Pancreas (tissue), 10 donors: ENCODE measurements around the gene CCL21. TPM values are rescaled to one million over a fixed set of nuclear protein-coding genes. Genes with fewer than 3 reads are reported as not detected.
A peak's percentile ranks its signal among the peaks of the same experiment; 100 is the strongest.

Source experiments
- ATAC-seq, 4 donors: fragments of 200-7000 bp; cut with Tn5 transposase; one replicate each; pipeline versions ENCODE4 v1.8.0 to v1.9.1; 2020; ENCODE audit warnings: mild to moderate bottlenecking in 4 of 4, moderate library complexity in 4 of 4
- DNase-seq, 6 donors: peaks; one replicate each; pipeline ENCODE4 v3.0.0-alpha.2; 2020
- FAIRE-seq: peaks from 2 replicates; lab custom pipeline; 2012; peaks lifted over from hg19 to GRCh38; lab: Jason Lieb, UNC
- H3K27ac ChIP-seq, 4 donors: fragments of 200-600 bp; sonication (generic); 1 replicate in 3 of 4; 2 replicates in 1 of 4; pipeline versions ENCODE4 v1.5.0 to v1.8.0; 2020
- H3K27me3 ChIP-seq, 4 donors: fragments of 200-600 bp; one replicate each; pipeline ENCODE4 v1.8.0; 2021
- H3K36me3 ChIP-seq, 3 donors: fragments of 200-600 bp; sonication (generic) in 1 of 3; one replicate each; pipeline versions ENCODE4 v1.5.0 to v1.8.0; 2020 to 2021
- H3K4me1 ChIP-seq, 3 donors: fragments of 200-600 bp; one replicate each; pipeline ENCODE4 v1.8.0; 2021
- H3K4me3 ChIP-seq, 4 donors: fragments of 200-600 bp; sonication (generic) in 2 of 4; one replicate each; pipeline versions ENCODE4 v1.5.0 to v1.8.0; 2020 to 2021
- H3K9me3 ChIP-seq, 4 donors: fragments of 200-600 bp; one replicate each; pipeline ENCODE4 v1.8.0; 2021
- CTCF ChIP-seq, 4 donors: fragments of 200-600 bp; sonication (generic) in 3 of 4; IDR thresholded peaks; one replicate each; pipeline versions ENCODE4 v1.5.0 to v1.8.0; 2021; ENCODE audit warnings: antibody characterized with exemption in 4 of 4
- WGBS, 2 donors: extraction: QIAGEN DNeasy Blood & Tissue Kit; methylation state at CpG; one replicate each; pipeline ENCODE4 v1.1.7; 2013; 5-methylcytosine and 5-hydroxymethylcytosine counted together
- intact Hi-C, 3 donors: fragments of 100-400 bp; cut with DNase I; formaldehyde crosslinking; loops; one replicate each; pipeline versions ENCODE4 v1.11.1 to v1.14.2; 2022
- polyA plus RNA-seq, 2 donors: library from polyadenylated mRNA; stranded (reverse); fragments of 200-250 nt; gene quantifications; one replicate each; pipeline ENCODE4 v1.2.3, GENCODE V29; 2013
- total RNA-seq, 6 donors: library from RNA; stranded (reverse); fragmentation: NEBNext Ultra II Directional in 4 of 6; extraction: Animal tissue kit (Norgen Biotek cat#: 25700) in 4 of 6; gene quantifications; one replicate each; pipeline versions ENCODE4 v1.2.1 to v1.2.4, GENCODE V29; 2021 to 2023
- donor health status: healthy with polysubstance abuse.
- donor health status: DM: no; HTN: no; CAD: no; lungs with moderate emphysema.
- donor health status: DM: no; HTN: no; CAD: no.
- donor health status: control.
- donor health status: control.
- donor health status: Bipolar disorder and iron deficiency.
- donor health status: DM: yes; HTN: yes; CAD: no.
- donor health status: DM: no; HTN: no; CAD: no.
- donor health status: DM: no; HTN: no; CAD: no.
- donor health status: DM: yes; HTN: yes; CAD: no.

The CCL21 gene
- total and polyA plus RNA-seq, 8 donors, result 1.9 to 53.5 (median 11.3) TPM; not detected in 1

GRCh38 chr9:34689116-34689470, 20.8 kb downstream of the CCL21 start:
- ATAC-seq (no peak), DNase-seq (no peak), FAIRE-seq (no peak)
- TF ChIP-seq CTCF (IDR thresholded peaks at IDR 0.05), result no peak
- no peaks in the 10 kb centered on the region for H3K36me3 ChIP-seq
- H3K9me3 ChIP-seq, result no peaks in the 10 kb centered on the region
- intact Hi-C loops, result no loop called here
- H3K27me3 ChIP-seq, result no peaks in the 10 kb centered on the region
- WGBS, 2 donors, result 72 to 74% methylated on average over 4 of the region's 4 CpGs
- no peak overlapping the region for H3K27ac ChIP-seq
- H3K4me3 ChIP-seq, result no peak overlapping the region
- no peaks in the 10 kb centered on the region for H3K4me1 ChIP-seq

- no peaks in the 10 kb centered on the region for H3K27me3 ChIP-seq
- H3K9me3 ChIP-seq, result no peaks in the 10 kb centered on the region
- intact Hi-C loops, result no loop called here
- TF ChIP-seq CTCF (IDR thresholded peaks at IDR 0.05), result no peak
- no peak overlapping the region for H3K27ac ChIP-seq
- ATAC-seq (no peak), DNase-seq (no peak), FAIRE-seq (no peak)
- H3K36me3 ChIP-seq, result no peaks in the 10 kb centered on the region
- 75% methylated on average over 5 of the region's 5 CpGs for WGBS, 2 donors
- no peaks in the 10 kb centered on the region for H3K4me1 ChIP-seq
- H3K4me3 ChIP-seq, result no peak overlapping the region
Observed at GRCh38 chr9:34688329-34689115, 21.4 kb downstream of the CCL21 start.

GRCh38 chr9:34687276-34688030, 22.5 kb downstream of the CCL21 start:
- FAIRE-seq (no peak), DNase-seq (no peak), ATAC-seq (no peak)
- Histone ChIP-seq H3K36me3 (no peaks in the 10 kb centered on the region), H3K4me1 (no peaks in the 10 kb centered on the region), H3K4me3 (no peak overlapping the region), H3K27me3 (no peaks in the 10 kb centered on the region), H3K27ac (no peak overlapping the region), H3K9me3 (no peaks in the 10 kb centered on the region)
- intact Hi-C loops, result no loop called here
- no peak for TF ChIP-seq CTCF (IDR thresholded peaks at IDR 0.05)
- 90 to 91% methylated on average over 10 of the region's 10 CpGs for WGBS, 2 donors

- H3K27ac ChIP-seq, result no peak overlapping the region
- no peaks in the 10 kb centered on the region for H3K36me3 ChIP-seq
- H3K9me3 ChIP-seq, result no peaks in the 10 kb centered on the region
- WGBS, 2 donors, result 79% methylated on average over 1 of the region's 1 CpG
- intact Hi-C loops, result no loop called here
- no peaks in the 10 kb centered on the region for H3K4me1 ChIP-seq
- no peak for DNase-seq
- no peak for TF ChIP-seq CTCF (IDR thresholded peaks at IDR 0.05)
- H3K4me3 ChIP-seq, result no peak overlapping the region
- ATAC-seq, result peak in 2 of 4 donors; percentile 17 to 29
- FAIRE-seq, result no peak
- H3K27me3 ChIP-seq, result no peaks in the 10 kb centered on the region
Observed at GRCh38 chr9:34686732-34687131, 23.2 kb downstream of the CCL21 start.

GRCh38 chr9:34686231-34686630, 23.7 kb downstream of the CCL21 start:
- Histone ChIP-seq H3K36me3 (no peaks in the 10 kb centered on the region), H3K9me3 (no peaks in the 10 kb centered on the region), H3K27me3 (no peaks in the 10 kb centered on the region), H3K27ac (no peak overlapping the region), H3K4me3 (no peak overlapping the region), H3K4me1 (no peaks in the 10 kb centered on the region)
- TF ChIP-seq CTCF (IDR thresholded peaks at IDR 0.05), result no peak
- DNase-seq (no peak), ATAC-seq (peak in 2 of 4 donors; percentile 26 to 37), FAIRE-seq (no peak)
- WGBS, 2 donors, result 79 to 91% methylated on average over 5 of the region's 5 CpGs
- intact Hi-C loops, result no loop called here
